H9 (cell line): ENCODE measurements around the gene PDZD2. TPM values are rescaled to one million over a fixed set of nuclear protein-coding genes. Genes with fewer than 3 reads are reported as not detected.
A peak's percentile ranks its signal among the peaks of the same experiment; 100 is the strongest.

Experiments used
- DNase-seq: peaks from one replicate; pipeline ENCODE4 v3.0.0-alpha.2; 2017
- H2AFZ ChIP-seq: one replicate; pipeline ENCODE4 v1.6.1; 2013; ENCODE audit warnings: mild to moderate bottlenecking, low read length, control low read depth, moderate library complexity
- H2AK5ac ChIP-seq: 2 replicates; pipeline ENCODE4 v1.6.1; 2013; ENCODE audit warnings: low read length, control low read depth, mixed read lengths; ENCODE audit not compliant: insufficient read length
- H2BK120ac ChIP-seq: one replicate; pipeline ENCODE4 v1.6.1; 2013; ENCODE audit warnings: low read depth, mild to moderate bottlenecking, low read length, control low read depth, inconsistent platforms; ENCODE audit not compliant: poor library complexity, severe bottlenecking
- H2BK12ac ChIP-seq: 2 replicates; pipeline ENCODE4 v1.6.1; 2013; ENCODE audit warnings: low read length, control low read depth, mixed read lengths, low read depth; ENCODE audit not compliant: insufficient read length
- H2BK15ac ChIP-seq: 2 replicates; pipeline ENCODE4 v1.6.1; 2013; ENCODE audit warnings: low read depth, low read length, control low read depth
- H2BK20ac ChIP-seq: one replicate; pipeline ENCODE4 v1.6.1; 2013; ENCODE audit warnings: low read depth, mild to moderate bottlenecking, low read length, control low read depth, inconsistent platforms; ENCODE audit not compliant: poor library complexity, severe bottlenecking
- H2BK5ac ChIP-seq: 2 replicates; pipeline ENCODE4 v1.6.1; 2013; ENCODE audit warnings: low read length, control low read depth, mixed read lengths; ENCODE audit not compliant: insufficient read length
- H3K14ac ChIP-seq: 2 replicates; pipeline ENCODE4 v1.6.1; 2013; ENCODE audit warnings: low read length, control low read depth; ENCODE audit not compliant: insufficient read depth
- H3K18ac ChIP-seq: 2 replicates; pipeline ENCODE4 v1.6.1; 2013; ENCODE audit warnings: low read depth, mild to moderate bottlenecking, mixed read lengths, low read length, control low read depth; ENCODE audit not compliant: insufficient read length
- H3K23ac ChIP-seq: 2 replicates; pipeline ENCODE4 v1.6.1; 2013; ENCODE audit warnings: low read length, control low read depth, mixed read lengths, low read depth; ENCODE audit not compliant: insufficient read length
- H3K23me2 ChIP-seq: 2 replicates; pipeline ENCODE4 v1.6.1; 2013; ENCODE audit warnings: low read depth, mild to moderate bottlenecking, mixed read lengths, low read length, control low read depth; ENCODE audit not compliant: insufficient read length, poor library complexity, severe bottlenecking
- H3K27ac ChIP-seq: 2 replicates; pipeline ENCODE4 v1.5.1; 2013; ENCODE audit warnings: low read length, control low read depth, mixed read lengths, low read depth; ENCODE audit not compliant: insufficient read length
- H3K27me3 ChIP-seq: 2 replicates; pipeline ENCODE4 v1.6.1; 2013; ENCODE audit warnings: low read length, control low read depth, inconsistent platforms; ENCODE audit not compliant: insufficient read depth
- H3K4ac ChIP-seq: 2 replicates; pipeline ENCODE4 v1.6.1; 2013; ENCODE audit warnings: low read depth, mild to moderate bottlenecking, control low read depth, inconsistent platforms, low read length, moderate library complexity
- H3K4me1 ChIP-seq: 2 replicates; pipeline ENCODE4 v1.6.1; 2013; ENCODE audit warnings: low read length, control low read depth, inconsistent platforms; ENCODE audit not compliant: insufficient read depth
- H3K4me2 ChIP-seq: 2 replicates; pipeline ENCODE4 v1.6.1; 2013; ENCODE audit warnings: low read length, control low read depth, mixed read lengths; ENCODE audit not compliant: insufficient read length, insufficient read depth
- H3K56ac ChIP-seq: 2 replicates; pipeline ENCODE4 v1.6.1; 2013; ENCODE audit warnings: low read depth, mild to moderate bottlenecking, mixed read lengths, low read length, control low read depth; ENCODE audit not compliant: insufficient read length
- H3K79me1 ChIP-seq: 2 replicates; pipeline ENCODE4 v1.6.1; 2013; ENCODE audit warnings: low read depth, mild to moderate bottlenecking, moderate library complexity, low read length, control low read depth, inconsistent platforms; ENCODE audit not compliant: insufficient read depth, poor library complexity, severe bottlenecking
- H3K79me2 ChIP-seq: 2 replicates; pipeline ENCODE4 v1.6.1; 2013; ENCODE audit warnings: low read length, control low read depth, inconsistent platforms; ENCODE audit not compliant: insufficient read depth
- H3K9ac ChIP-seq: 2 replicates; pipeline ENCODE4 v1.6.1; 2013; ENCODE audit warnings: low read length, control low read depth, mixed read lengths; ENCODE audit not compliant: insufficient read length; ENCODE audit errors: extremely low read depth
- H3K9me3 ChIP-seq: one replicate; pipeline ENCODE4 v1.6.1; 2013; ENCODE audit warnings: low read depth, low read length, inconsistent platforms; ENCODE audit not compliant: control insufficient read depth
- H3T11ph ChIP-seq: one replicate; pipeline ENCODE4 v1.6.1; 2013; ENCODE audit warnings: mild to moderate bottlenecking, low read length, control low read depth, inconsistent platforms
- H4K20me1 ChIP-seq: one replicate; pipeline ENCODE4 v1.6.1; 2013; ENCODE audit not compliant: control insufficient read depth, insufficient read length, insufficient read depth
- H4K5ac ChIP-seq: 2 replicates; pipeline ENCODE4 v1.6.1; 2013; ENCODE audit warnings: low read depth, mild to moderate bottlenecking, mixed read lengths, low read length, control low read depth; ENCODE audit not compliant: insufficient read length
- H4K8ac ChIP-seq: replicated peaks from 2 replicates; pipeline ENCODE4 v1.6.1; 2013; ENCODE audit warnings: low read length, control low read depth, mixed read lengths, low read depth; ENCODE audit not compliant: insufficient read length
- H4K91ac ChIP-seq: 2 replicates; pipeline ENCODE4 v1.6.1; 2013; ENCODE audit warnings: low read depth, mild to moderate bottlenecking, moderate library complexity, mixed read lengths, low read length, control low read depth; ENCODE audit not compliant: insufficient read length
- H3K27ac Mint-ChIP-seq, 3 experiments: 2 replicates in 2 of 3; 3 replicates in 1 of 3; pipeline ENCODE4 v1.8.0; 2020 to 2021; ENCODE audit warnings: mixed read lengths in 3 of 3, mild to moderate bottlenecking in 1 of 3, moderate library complexity in 1 of 3
- H3K27me3 Mint-ChIP-seq: 2 replicates; pipeline ENCODE4 v1.8.0; 2021; ENCODE audit warnings: low read depth, mild to moderate bottlenecking, moderate library complexity, mixed read lengths
- H3K36me3 Mint-ChIP-seq, 3 experiments: 2 replicates in 2 of 3; 3 replicates in 1 of 3; pipeline ENCODE4 v1.8.0; 2020 to 2021; ENCODE audit warnings: low read depth in 3 of 3, mixed read lengths in 3 of 3; ENCODE audit not compliant: insufficient read depth in 1 of 3
- H3K4me1 Mint-ChIP-seq, 2 experiments: 2 replicates each; pipeline ENCODE4 v1.8.0; 2020; ENCODE audit warnings: mixed read lengths in 2 of 2
- H3K4me3 Mint-ChIP-seq, 2 experiments: 2 replicates in 1 of 2; 3 replicates in 1 of 2; pipeline ENCODE4 v1.8.0; 2020 to 2021; ENCODE audit warnings: mild to moderate bottlenecking in 2 of 2, mixed read lengths in 2 of 2, moderate library complexity in 1 of 2
- H3K9me3 Mint-ChIP-seq, 2 experiments: 2 replicates in 1 of 2; 3 replicates in 1 of 2; pipeline ENCODE4 v1.8.0; 2020; ENCODE audit warnings: mild to moderate bottlenecking in 2 of 2, mixed read lengths in 2 of 2, moderate library complexity in 1 of 2
- CTCF ChIP-seq: fragments of 200-600 bp; sonication (generic); conservative IDR thresholded peaks from 3 replicates; pipeline ENCODE4 v1.8.0; 2021; ENCODE audit warnings: antibody characterized with exemption, mild to moderate bottlenecking
- WGBS: extraction: QIAGEN DNeasy Blood & Tissue Kit; methylation state at CpG from one replicate; pipeline ENCODE4 v1.1.7; 2013; ENCODE audit warnings: missing lambda C conversion rate, low lambda C conversion rate, mixed read lengths; ENCODE audit not compliant: insufficient read length; ENCODE audit errors: extremely low coverage; 5-methylcytosine and 5-hydroxymethylcytosine counted together
- total RNA-seq: library from RNA; stranded (reverse); gene quantifications from 2 replicates; pipeline ENCODE4 v1.2.1, GENCODE V29; 2021

The PDZD2 gene
- total RNA-seq, 1 experiment from 2014 or later, result 9.9 TPM

GRCh38 chr5:32018476-32019436 lies 379.8 kb downstream of the PDZD2 start:
- H4K5ac ChIP-seq, result no peak overlapping the region
- no peak overlapping the region for H3K27ac ChIP-seq
- H3K23me2 ChIP-seq, result peaks cover 2% of the 10 kb centered on the region
- no peak overlapping the region for H2BK12ac ChIP-seq
- no peaks in the 10 kb centered on the region for H3K9me3 ChIP-seq
- no peak overlapping the region for H2BK20ac ChIP-seq
- no peak overlapping the region for H3T11ph ChIP-seq
- Mint-ChIP-seq H3K27ac (peak overlapping the region in 1 of 3 experiments; percentile 5; a peak in 2 of 7 replicates), H3K4me1 (peaks cover 49 to 51% of the 10 kb centered on the region in 2 experiments), H3K4me3 (no peak overlapping the region), H3K36me3 (no peaks in the 10 kb centered on the region), H3K27me3 (no peaks in the 10 kb centered on the region; the same call in none of the 2 replicates), H3K9me3 (no peaks in the 10 kb centered on the region)
- no peak overlapping the region for H3K9ac ChIP-seq
- no peak overlapping the region; the same call in 1 of the 2 replicates for H3K14ac ChIP-seq
- H2AK5ac ChIP-seq, result peak overlapping the region; percentile 59
- no peak overlapping the region for H3K18ac ChIP-seq
- no peak overlapping the region for H3K4me2 ChIP-seq
- no peak overlapping the region for H2BK5ac ChIP-seq
- H2BK15ac ChIP-seq, result no peak overlapping the region
- 100% methylated on average over 1 of the region's 14 CpGs for WGBS
- no peak overlapping the region for H4K8ac ChIP-seq
- H2AFZ ChIP-seq, result no peak overlapping the region
- H4K20me1 ChIP-seq, result no peaks in the 10 kb centered on the region
- H3K79me1 ChIP-seq, result no peaks in the 10 kb centered on the region
- no peaks in the 10 kb centered on the region for H3K79me2 ChIP-seq
- H3K4me1 ChIP-seq, result peaks cover 16% of the 10 kb centered on the region; the same call in 1 of the 2 replicates
- no peak overlapping the region for H3K23ac ChIP-seq
- H3K4ac ChIP-seq, result no peak overlapping the region
- TF ChIP-seq CTCF, result no peak
- no peak overlapping the region for H3K56ac ChIP-seq
- no peak overlapping the region for H2BK120ac ChIP-seq
- no peak for DNase-seq
- H3K27me3 ChIP-seq, result no peaks in the 10 kb centered on the region
- no peak overlapping the region for H4K91ac ChIP-seq
